Testis (tissue), 3 donors: ENCODE data around the gene TRPM2. TPM values are rescaled to one million over a fixed set of nuclear protein-coding genes. Genes with fewer than 3 reads are reported as not detected.

ENCODE experiments used
- DNase-seq: peaks from one replicate; pipeline ENCODE4 v3.0.0-alpha.2; 2019
- H3K27ac ChIP-seq, 2 donors: fragments of 200-600 bp; sonication (generic); one replicate each; pipeline ENCODE4 v1.5.1; 2019
- H3K27me3 ChIP-seq: fragments of 200-600 bp; sonication (generic); one replicate; pipeline ENCODE4 v1.5.1; 2019
- H3K36me3 ChIP-seq: fragments of 200-600 bp; sonication (generic); one replicate; pipeline ENCODE4 v1.5.1; 2017; ENCODE audit warnings: low read depth; ENCODE audit errors: missing control alignments
- H3K4me1 ChIP-seq: fragments of 200-600 bp; sonication (generic); one replicate; pipeline ENCODE4 v1.5.1; 2019
- H3K4me3 ChIP-seq, 2 donors: fragments of 200-600 bp; sonication (generic); one replicate each; pipeline ENCODE4 v1.5.1; 2017 to 2019
- H3K9me3 ChIP-seq: fragments of 200-600 bp; sonication (generic); one replicate; pipeline ENCODE4 v1.5.1; 2017
- POLR2A ChIP-seq: fragments of 450-650 bp; IDR thresholded peaks from one replicate; pipeline ENCODE4 v1.6.1; 2017; ENCODE audit warnings: antibody characterized with exemption, mild to moderate bottlenecking, moderate library complexity
- WGBS, 2 donors: methylation state at CpG; one replicate each; pipeline ENCODE4 v1.1.5; 2018; 5-methylcytosine and 5-hydroxymethylcytosine counted together
- intact Hi-C: fragments of 100-400 bp; cut with DNase I; formaldehyde crosslinking; loops from one replicate; pipeline ENCODE4 v1.15.1; 2023; ENCODE audit warnings: low total_unique reads
- polyA plus RNA-seq: library from polyadenylated mRNA; stranded (reverse); fragments of 350-450 nt; fragmentation: Illumina TruSeq; extraction: RNeasy Lipid Tissue Mini Kit (QIAGEN cat#74804); gene quantifications from one replicate; pipeline ENCODE4 v1.2.3, GENCODE V29; 2014; ENCODE audit warnings: low read depth, low replicate concordance; ENCODE audit not compliant: insufficient read depth
- total RNA-seq, 2 donors: library from RNA; depleted of rRNA; stranded (reverse); fragments of >200 nt; gene quantifications; one replicate each; pipeline ENCODE4 v1.2.3, GENCODE V29; 2016
- TF ChIP-seq, protein P1 (sequence below), 3 experiments: fragments of 450-650 bp in 2 of 3; fragments of 200-600 bp in 1 of 3; sonication (generic) in 1 of 3; IDR thresholded peaks; one replicate each; pipeline ENCODE4 v1.5.1; 2016 to 2019; ENCODE audit warnings: antibody characterized with exemption in 3 of 3, mild to moderate bottlenecking in 2 of 3, moderate library complexity in 1 of 3

TRPM2 gene
- total and polyA plus RNA-seq, 3 donors from 2014 or later = 3.0 to 4.9 (median 3.9) TPM

DNA sequence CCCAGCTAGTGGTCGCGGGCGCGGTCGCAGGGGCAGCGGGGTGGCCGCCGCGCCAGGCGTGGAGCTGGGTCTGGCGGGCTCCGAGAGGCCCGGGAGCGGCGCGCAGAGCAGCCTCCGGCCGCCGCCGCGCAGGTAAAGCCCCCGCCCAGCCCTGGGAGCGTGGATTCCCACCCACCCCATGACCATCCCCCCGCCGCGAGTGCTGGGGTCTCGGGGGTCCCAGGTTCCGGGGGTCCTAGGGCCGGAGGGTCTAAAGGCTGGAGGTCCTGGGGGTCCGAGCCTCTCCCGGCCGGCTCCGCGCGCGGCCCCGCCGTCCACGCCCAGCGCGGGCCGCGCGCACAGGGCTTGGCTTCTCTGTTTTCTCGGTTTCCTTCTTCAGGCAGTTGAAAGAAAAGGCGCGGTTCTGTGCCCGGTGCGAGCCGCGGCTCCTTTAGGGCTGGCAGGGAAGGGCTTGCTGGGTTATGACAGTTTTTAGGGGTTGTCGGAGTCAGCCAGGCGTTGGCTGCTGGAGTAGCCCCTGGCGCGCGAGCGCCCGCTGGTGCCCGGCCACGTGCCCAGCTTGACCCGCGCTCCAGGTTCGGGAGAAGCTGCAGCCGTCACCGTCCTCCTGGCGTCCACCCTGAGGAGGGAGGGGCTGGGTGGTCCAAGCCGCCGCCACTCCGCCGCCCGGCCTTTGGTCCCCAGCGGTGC lies 102.2 kb downstream of the TRPM2 start:
- H3K9me3 ChIP-seq = no peaks in the 10 kb centered on the region
- peak overlapping the region; percentile 69 to 72 for H3K4me3 ChIP-seq
- DNase-seq = peak; percentile 57
- intact Hi-C loops = no loop called here
- no peaks in the 10 kb centered on the region for H3K27me3 ChIP-seq
- peaks cover 4% of the 10 kb centered on the region for H3K4me1 ChIP-seq
- H3K27ac ChIP-seq = peak overlapping the region in 1 of 2 donors; percentile 45
- whole genome bisulfite sequencing, 2 donors = 0 to 2% methylated on average over 7 to 59 of the region's 72 CpGs
- no peaks in the 10 kb centered on the region for H3K36me3 ChIP-seq
- TF ChIP-seq POLR2A = no peak
- TF ChIP-seq, protein P1, sequence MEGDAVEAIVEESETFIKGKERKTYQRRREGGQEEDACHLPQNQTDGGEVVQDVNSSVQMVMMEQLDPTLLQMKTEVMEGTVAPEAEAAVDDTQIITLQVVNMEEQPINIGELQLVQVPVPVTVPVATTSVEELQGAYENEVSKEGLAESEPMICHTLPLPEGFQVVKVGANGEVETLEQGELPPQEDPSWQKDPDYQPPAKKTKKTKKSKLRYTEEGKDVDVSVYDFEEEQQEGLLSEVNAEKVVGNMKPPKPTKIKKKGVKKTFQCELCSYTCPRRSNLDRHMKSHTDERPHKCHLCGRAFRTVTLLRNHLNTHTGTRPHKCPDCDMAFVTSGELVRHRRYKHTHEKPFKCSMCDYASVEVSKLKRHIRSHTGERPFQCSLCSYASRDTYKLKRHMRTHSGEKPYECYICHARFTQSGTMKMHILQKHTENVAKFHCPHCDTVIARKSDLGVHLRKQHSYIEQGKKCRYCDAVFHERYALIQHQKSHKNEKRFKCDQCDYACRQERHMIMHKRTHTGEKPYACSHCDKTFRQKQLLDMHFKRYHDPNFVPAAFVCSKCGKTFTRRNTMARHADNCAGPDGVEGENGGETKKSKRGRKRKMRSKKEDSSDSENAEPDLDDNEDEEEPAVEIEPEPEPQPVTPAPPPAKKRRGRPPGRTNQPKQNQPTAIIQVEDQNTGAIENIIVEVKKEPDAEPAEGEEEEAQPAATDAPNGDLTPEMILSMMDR (IDR thresholded peaks at IDR 0.05) = no peak

DNA sequence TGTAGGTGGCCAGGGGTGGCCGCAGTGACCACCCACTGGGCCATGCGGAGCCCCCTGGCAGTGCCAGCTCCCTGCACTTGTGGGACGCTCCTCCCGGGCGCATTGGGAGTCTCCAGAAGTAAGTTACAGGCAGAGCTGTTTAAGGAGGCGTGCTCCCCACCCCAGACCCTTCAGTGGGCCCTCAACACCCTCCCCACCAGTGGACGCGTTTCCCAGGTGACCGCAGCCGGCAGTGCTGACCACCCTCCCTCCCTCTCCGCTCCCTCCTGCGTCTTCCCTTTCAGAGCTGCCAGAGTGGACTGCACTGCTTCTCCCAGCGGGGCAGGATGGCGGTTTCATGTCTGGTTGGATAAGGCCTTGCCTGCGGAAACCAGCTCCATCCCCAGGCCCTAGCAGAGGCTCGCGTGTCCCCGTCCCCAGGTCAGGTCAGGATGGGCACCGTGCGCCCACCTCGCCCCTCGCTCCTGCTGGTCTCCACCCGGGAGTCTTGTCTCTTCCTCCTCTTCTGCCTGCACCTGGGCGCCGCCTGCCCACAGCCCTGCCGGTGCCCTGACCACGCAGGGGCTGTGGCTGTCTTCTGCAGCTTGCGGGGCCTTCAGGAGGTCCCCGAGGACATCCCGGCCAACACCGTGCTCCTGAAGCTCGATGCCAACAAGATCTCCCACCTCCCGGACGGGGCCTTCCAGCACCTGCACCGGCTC lies 102.9 kb downstream of the TRPM2 start:
- Histone ChIP-seq H3K36me3 (no peaks in the 10 kb centered on the region), H3K9me3 (no peaks in the 10 kb centered on the region), H3K4me3 (peak overlapping the region; percentile 69 to 72), H3K27me3 (no peaks in the 10 kb centered on the region), H3K4me1 (peaks cover 4% of the 10 kb centered on the region), H3K27ac (no peak overlapping the region)
- TF ChIP-seq POLR2A = no peak
- TF ChIP-seq, protein P1 (IDR thresholded peaks at IDR 0.05) = no peak
- intact Hi-C loops = no loop called here
- DNase-seq = peak; percentile 22
- WGBS, 2 donors = 66 to 70% methylated on average over 19 to 35 of the region's 35 CpGs

DNA sequence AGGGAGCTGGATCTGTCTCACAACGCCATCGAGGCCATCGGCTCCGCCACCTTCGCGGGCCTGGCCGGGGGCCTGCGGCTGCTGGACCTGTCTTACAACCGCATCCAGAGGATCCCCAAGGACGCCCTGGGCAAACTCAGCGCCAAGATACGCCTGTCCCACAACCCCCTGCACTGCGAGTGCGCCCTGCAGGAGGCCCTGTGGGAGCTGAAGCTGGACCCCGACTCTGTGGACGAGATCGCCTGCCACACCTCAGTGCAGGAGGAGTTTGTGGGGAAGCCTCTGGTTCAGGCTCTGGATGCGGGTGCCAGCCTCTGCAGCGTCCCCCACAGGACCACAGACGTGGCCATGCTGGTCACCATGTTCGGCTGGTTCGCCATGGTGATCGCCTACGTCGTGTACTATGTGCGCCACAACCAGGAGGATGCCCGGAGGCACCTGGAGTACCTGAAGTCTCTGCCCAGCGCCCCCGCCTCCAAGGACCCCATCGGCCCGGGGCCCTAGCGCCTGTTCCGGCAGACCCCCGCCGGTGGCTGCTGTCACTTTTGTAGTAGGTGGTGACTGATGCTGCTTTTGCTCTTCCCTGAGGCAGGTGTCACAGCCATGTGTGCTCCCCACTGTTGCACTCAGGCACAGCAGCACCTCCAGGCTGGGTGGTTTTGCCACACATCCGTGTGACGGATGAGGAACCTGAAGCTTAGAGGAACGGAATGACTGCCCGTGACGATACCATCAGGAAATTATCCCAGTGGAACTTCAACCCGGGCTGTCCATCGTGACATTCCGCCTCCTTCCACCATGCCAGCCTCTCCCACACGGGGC lies 103.7 kb downstream of the TRPM2 start:
- WGBS, 2 donors = 94 to 97% methylated on average over 9 to 44 of the region's 44 CpGs
- TF ChIP-seq, protein P1 (IDR thresholded peaks at IDR 0.05) = no peak
- TF ChIP-seq POLR2A = no peak
- no peak for DNase-seq
- no peaks in the 10 kb centered on the region for H3K9me3 ChIP-seq
- H3K27me3 ChIP-seq = no peaks in the 10 kb centered on the region
- H3K27ac ChIP-seq = no peak overlapping the region
- no peak overlapping the region for H3K4me3 ChIP-seq
- H3K36me3 ChIP-seq = no peaks in the 10 kb centered on the region
- H3K4me1 ChIP-seq = peaks cover 4% of the 10 kb centered on the region
- intact Hi-C loops = no loop called here

DNA sequence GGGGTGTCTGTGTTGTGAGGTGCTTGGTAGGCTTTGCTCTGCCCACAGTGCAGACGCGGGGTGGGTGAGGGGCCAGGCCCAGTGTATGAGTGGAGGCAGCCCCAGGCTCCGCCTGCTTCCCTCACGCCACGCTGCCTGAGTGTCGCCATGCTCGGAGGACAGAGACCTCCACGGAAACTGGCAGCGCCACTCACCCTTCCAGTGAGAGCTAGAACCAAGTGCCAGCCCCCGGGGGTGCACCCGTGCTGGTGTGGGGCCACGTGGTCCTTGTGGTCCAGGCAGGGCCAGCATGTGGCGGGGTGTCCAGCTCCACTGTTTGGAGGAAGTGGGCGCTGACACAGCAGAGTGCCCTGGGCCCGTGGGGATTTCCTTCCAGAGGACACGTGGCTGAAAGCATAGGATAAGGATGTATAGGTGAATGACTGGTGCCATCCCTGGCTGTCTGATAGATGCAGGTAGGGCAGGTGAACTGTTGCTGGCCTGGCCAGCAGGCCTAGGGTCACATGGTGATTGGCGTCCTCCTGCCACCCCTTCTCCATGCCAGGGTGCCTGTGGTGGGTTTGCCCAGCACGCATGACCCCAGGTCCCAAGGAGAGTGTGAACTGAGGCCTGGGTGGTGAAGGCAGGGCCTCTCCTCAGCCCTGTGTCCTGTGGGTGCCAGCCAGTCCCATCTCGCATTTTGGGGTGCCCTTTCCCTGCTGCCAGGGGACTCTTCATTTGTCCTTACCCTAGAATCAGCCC lies 105.7 kb downstream of the TRPM2 start:
- Histone ChIP-seq H3K27me3 (no peaks in the 10 kb centered on the region), H3K4me1 (peaks cover 4% of the 10 kb centered on the region), H3K27ac (no peak overlapping the region), H3K4me3 (no peak overlapping the region), H3K36me3 (no peaks in the 10 kb centered on the region), H3K9me3 (no peaks in the 10 kb centered on the region)
- TF ChIP-seq, protein P1 (IDR thresholded peaks at IDR 0.05) = no peak
- TF ChIP-seq POLR2A = no peak
- WGBS, 2 donors = 93 to 100% methylated on average over 4 to 19 of the region's 19 CpGs
- DNase-seq = no peak
- intact Hi-C loops = no loop called here
